H9 (cell line): ENCODE results near the gene MPZL1. TPM values are rescaled to one million over a fixed set of nuclear protein-coding genes. Genes with fewer than 3 reads are reported as not detected.

Experiments
- DNase-seq: peaks from one replicate; pipeline ENCODE4 v3.0.0-alpha.2; 2017
- H2AFZ ChIP-seq: one replicate; pipeline ENCODE4 v1.6.1; 2013; ENCODE audit warnings: mild to moderate bottlenecking, low read length, control low read depth, moderate library complexity
- H2AK5ac ChIP-seq: 2 replicates; pipeline ENCODE4 v1.6.1; 2013; ENCODE audit warnings: low read length, control low read depth, mixed read lengths; ENCODE audit not compliant: insufficient read length
- H2BK120ac ChIP-seq: one replicate; pipeline ENCODE4 v1.6.1; 2013; ENCODE audit warnings: low read depth, mild to moderate bottlenecking, low read length, control low read depth, inconsistent platforms; ENCODE audit not compliant: poor library complexity, severe bottlenecking
- H2BK12ac ChIP-seq: 2 replicates; pipeline ENCODE4 v1.6.1; 2013; ENCODE audit warnings: low read length, control low read depth, mixed read lengths, low read depth; ENCODE audit not compliant: insufficient read length
- H2BK15ac ChIP-seq: 2 replicates; pipeline ENCODE4 v1.6.1; 2013; ENCODE audit warnings: low read depth, low read length, control low read depth
- H2BK20ac ChIP-seq: one replicate; pipeline ENCODE4 v1.6.1; 2013; ENCODE audit warnings: low read depth, mild to moderate bottlenecking, low read length, control low read depth, inconsistent platforms; ENCODE audit not compliant: poor library complexity, severe bottlenecking
- H2BK5ac ChIP-seq: 2 replicates; pipeline ENCODE4 v1.6.1; 2013; ENCODE audit warnings: low read length, control low read depth, mixed read lengths; ENCODE audit not compliant: insufficient read length
- H3K14ac ChIP-seq: 2 replicates; pipeline ENCODE4 v1.6.1; 2013; ENCODE audit warnings: low read length, control low read depth; ENCODE audit not compliant: insufficient read depth
- H3K18ac ChIP-seq: 2 replicates; pipeline ENCODE4 v1.6.1; 2013; ENCODE audit warnings: low read depth, mild to moderate bottlenecking, mixed read lengths, low read length, control low read depth; ENCODE audit not compliant: insufficient read length
- H3K23ac ChIP-seq: 2 replicates; pipeline ENCODE4 v1.6.1; 2013; ENCODE audit warnings: low read length, control low read depth, mixed read lengths, low read depth; ENCODE audit not compliant: insufficient read length
- H3K23me2 ChIP-seq: 2 replicates; pipeline ENCODE4 v1.6.1; 2013; ENCODE audit warnings: low read depth, mild to moderate bottlenecking, mixed read lengths, low read length, control low read depth; ENCODE audit not compliant: insufficient read length, poor library complexity, severe bottlenecking
- H3K27ac ChIP-seq: 2 replicates; pipeline ENCODE4 v1.5.1; 2013; ENCODE audit warnings: low read length, control low read depth, mixed read lengths, low read depth; ENCODE audit not compliant: insufficient read length
- H3K27me3 ChIP-seq: 2 replicates; pipeline ENCODE4 v1.6.1; 2013; ENCODE audit warnings: low read length, control low read depth, inconsistent platforms; ENCODE audit not compliant: insufficient read depth
- H3K4ac ChIP-seq: 2 replicates; pipeline ENCODE4 v1.6.1; 2013; ENCODE audit warnings: low read depth, mild to moderate bottlenecking, control low read depth, inconsistent platforms, low read length, moderate library complexity
- H3K4me1 ChIP-seq: 2 replicates; pipeline ENCODE4 v1.6.1; 2013; ENCODE audit warnings: low read length, control low read depth, inconsistent platforms; ENCODE audit not compliant: insufficient read depth
- H3K4me2 ChIP-seq: 2 replicates; pipeline ENCODE4 v1.6.1; 2013; ENCODE audit warnings: low read length, control low read depth, mixed read lengths; ENCODE audit not compliant: insufficient read length, insufficient read depth
- H3K56ac ChIP-seq: 2 replicates; pipeline ENCODE4 v1.6.1; 2013; ENCODE audit warnings: low read depth, mild to moderate bottlenecking, mixed read lengths, low read length, control low read depth; ENCODE audit not compliant: insufficient read length
- H3K79me1 ChIP-seq: 2 replicates; pipeline ENCODE4 v1.6.1; 2013; ENCODE audit warnings: low read depth, mild to moderate bottlenecking, moderate library complexity, low read length, control low read depth, inconsistent platforms; ENCODE audit not compliant: insufficient read depth, poor library complexity, severe bottlenecking
- H3K79me2 ChIP-seq: 2 replicates; pipeline ENCODE4 v1.6.1; 2013; ENCODE audit warnings: low read length, control low read depth, inconsistent platforms; ENCODE audit not compliant: insufficient read depth
- H3K9ac ChIP-seq: 2 replicates; pipeline ENCODE4 v1.6.1; 2013; ENCODE audit warnings: low read length, control low read depth, mixed read lengths; ENCODE audit not compliant: insufficient read length; ENCODE audit errors: extremely low read depth
- H3K9me3 ChIP-seq: one replicate; pipeline ENCODE4 v1.6.1; 2013; ENCODE audit warnings: low read depth, low read length, inconsistent platforms; ENCODE audit not compliant: control insufficient read depth
- H3T11ph ChIP-seq: one replicate; pipeline ENCODE4 v1.6.1; 2013; ENCODE audit warnings: mild to moderate bottlenecking, low read length, control low read depth, inconsistent platforms
- H4K20me1 ChIP-seq: one replicate; pipeline ENCODE4 v1.6.1; 2013; ENCODE audit not compliant: control insufficient read depth, insufficient read length, insufficient read depth
- H4K5ac ChIP-seq: 2 replicates; pipeline ENCODE4 v1.6.1; 2013; ENCODE audit warnings: low read depth, mild to moderate bottlenecking, mixed read lengths, low read length, control low read depth; ENCODE audit not compliant: insufficient read length
- H4K8ac ChIP-seq: replicated peaks from 2 replicates; pipeline ENCODE4 v1.6.1; 2013; ENCODE audit warnings: low read length, control low read depth, mixed read lengths, low read depth; ENCODE audit not compliant: insufficient read length
- H4K91ac ChIP-seq: 2 replicates; pipeline ENCODE4 v1.6.1; 2013; ENCODE audit warnings: low read depth, mild to moderate bottlenecking, moderate library complexity, mixed read lengths, low read length, control low read depth; ENCODE audit not compliant: insufficient read length
- H3K27ac Mint-ChIP-seq, 3 experiments: 2 replicates in 2 of 3; 3 replicates in 1 of 3; pipeline ENCODE4 v1.8.0; 2020 to 2021; ENCODE audit warnings: mixed read lengths in 3 of 3, mild to moderate bottlenecking in 1 of 3, moderate library complexity in 1 of 3
- H3K27me3 Mint-ChIP-seq: 2 replicates; pipeline ENCODE4 v1.8.0; 2021; ENCODE audit warnings: low read depth, mild to moderate bottlenecking, moderate library complexity, mixed read lengths
- H3K36me3 Mint-ChIP-seq, 3 experiments: 2 replicates in 2 of 3; 3 replicates in 1 of 3; pipeline ENCODE4 v1.8.0; 2020 to 2021; ENCODE audit warnings: low read depth in 3 of 3, mixed read lengths in 3 of 3; ENCODE audit not compliant: insufficient read depth in 1 of 3
- H3K4me1 Mint-ChIP-seq, 2 experiments: 2 replicates each; pipeline ENCODE4 v1.8.0; 2020; ENCODE audit warnings: mixed read lengths in 2 of 2
- H3K4me3 Mint-ChIP-seq, 2 experiments: 2 replicates in 1 of 2; 3 replicates in 1 of 2; pipeline ENCODE4 v1.8.0; 2020 to 2021; ENCODE audit warnings: mild to moderate bottlenecking in 2 of 2, mixed read lengths in 2 of 2, moderate library complexity in 1 of 2
- H3K9me3 Mint-ChIP-seq, 2 experiments: 2 replicates in 1 of 2; 3 replicates in 1 of 2; pipeline ENCODE4 v1.8.0; 2020; ENCODE audit warnings: mild to moderate bottlenecking in 2 of 2, mixed read lengths in 2 of 2, moderate library complexity in 1 of 2
- CTCF ChIP-seq: fragments of 200-600 bp; sonication (generic); conservative IDR thresholded peaks from 3 replicates; pipeline ENCODE4 v1.8.0; 2021; ENCODE audit warnings: antibody characterized with exemption, mild to moderate bottlenecking
- WGBS: extraction: QIAGEN DNeasy Blood & Tissue Kit; methylation state at CpG from one replicate; pipeline ENCODE4 v1.1.7; 2013; ENCODE audit warnings: missing lambda C conversion rate, low lambda C conversion rate, mixed read lengths; ENCODE audit not compliant: insufficient read length; ENCODE audit errors: extremely low coverage; 5-methylcytosine and 5-hydroxymethylcytosine counted together
- total RNA-seq: library from RNA; stranded (reverse); gene quantifications from 2 replicates; pipeline ENCODE4 v1.2.1, GENCODE V29; 2021

Gene MPZL1
- total RNA-seq, 1 experiment from 2014 or later = 60.7 TPM

- Histone ChIP-seq H4K20me1 (no peaks in the 10 kb centered on the region), H2BK5ac (no peak overlapping the region), H3K9ac (no peak overlapping the region), H2BK15ac (no peak overlapping the region), H2AFZ (no peak overlapping the region), H3K27me3 (no peaks in the 10 kb centered on the region), H3K4ac (no peak overlapping the region), H2AK5ac (no peak overlapping the region), H4K8ac (no peak overlapping the region), H3K23me2 (no peaks in the 10 kb centered on the region), H3T11ph (no peak overlapping the region), H3K79me2 (no peaks in the 10 kb centered on the region), H2BK120ac (no peak overlapping the region), H2BK12ac (no peak overlapping the region), H2BK20ac (no peak overlapping the region), H3K27ac (no peak overlapping the region), H3K23ac (no peak overlapping the region), H3K9me3 (no peaks in the 10 kb centered on the region), H3K4me2 (no peak overlapping the region), H3K14ac (no peak overlapping the region), H3K18ac (no peak overlapping the region), H3K4me1 (no peaks in the 10 kb centered on the region), H3K79me1 (no peaks in the 10 kb centered on the region), H3K56ac (no peak overlapping the region), H4K91ac (no peak overlapping the region), H4K5ac (no peak overlapping the region)
- H3K4me1 Mint-ChIP-seq = peaks cover 23 to 32% of the 10 kb centered on the region in 2 experiments
- WGBS = no CpG with 5 or more reads among the region's 5 CpGs
- no peak for TF ChIP-seq CTCF
- H3K4me3 Mint-ChIP-seq = no peak overlapping the region
- no peaks in the 10 kb centered on the region for H3K36me3 Mint-ChIP-seq
- no peak overlapping the region; a peak in 1 of 7 replicates for H3K27ac Mint-ChIP-seq
- DNase-seq = no peak
- no peaks in the 10 kb centered on the region for H3K9me3 Mint-ChIP-seq
- no peaks in the 10 kb centered on the region for H3K27me3 Mint-ChIP-seq
These were observed 32.2 kb upstream of the MPZL1 start for GRCh38 chr1:167689567-167689920.
